Stimulated activated naive CD8-positive, alpha-beta T cell treated with anti-CD3 and anti-CD28 coated beads, Interleukin-15, Interleukin-2, amounts not matched to agents 100 U/mL and 50 U/mL, for 24 hours (primary cell): ENCODE results near the gene PHACTR4.
"Not testable (repeated sequence)": the region's sequence is repeated elsewhere in the genome, so short reads cannot be mapped to it uniquely, and the experiment has no call there.

ENCODE experiments used
- ATAC-seq: fragments of 150-1000 bp; cut with Tn5 transposase; one replicate; pipeline ENCODE4 v1.10.0; 2021
- DNase-seq: peaks from one replicate; pipeline ENCODE4 v3.0.0; 2021

The PHACTR4 gene

GRCh38 chr1:28369371-28370238 is at the start of gene PHACTR4:
TSS of gene PHACTR4 (plus strand) at chr1:28369740. CDS start at chr1:28407448, 37,708 bp downstream.
- DNase-seq (peak; percentile 90), ATAC-seq (peak; percentile 98)

GRCh38 chr1:28322194-28322593 is 47.3 kb upstream of the PHACTR4 start:
- DNase-seq (no peak), ATAC-seq (no peak)

- DNase-seq (no peak), ATAC-seq (no peak)
Observed at GRCh38 chr1:28323720-28324119, 45.8 kb upstream of the PHACTR4 start.

GRCh38 chr1:28326515-28326914 is 43.0 kb upstream of the PHACTR4 start:
- DNase-seq (no peak), ATAC-seq (no peak)

GRCh38 chr1:28326984-28327383 is 42.6 kb upstream of the PHACTR4 start:
- ATAC-seq (peak; percentile 57), DNase-seq (no peak)

GRCh38 chr1:28327431-28327830 is 42.1 kb upstream of the PHACTR4 start:
- DNase-seq, ATAC-seq: not testable (repeated sequence)

- DNase-seq: peak; percentile 15
Observed at GRCh38 chr1:28328228-28328648, 41.3 kb upstream of the PHACTR4 start.

GRCh38 chr1:28329395-28330153 is 40.0 kb upstream of the PHACTR4 start:
- no peak for ATAC-seq
- DNase-seq: peak; percentile 49

More at GRCh38 chr1:28328228-28328648, 41.3 kb upstream of the PHACTR4 start:
- ATAC-seq: no peak

- ATAC-seq (no peak), DNase-seq (no peak)
Observed at GRCh38 chr1:28338897-28339296, 30.6 kb upstream of the PHACTR4 start.

- DNase-seq (no peak), ATAC-seq (no peak)
Observed at GRCh38 chr1:28339551-28339950, 30.0 kb upstream of the PHACTR4 start.

- ATAC-seq: peak; percentile 73
- no peak for DNase-seq
Observed at GRCh38 chr1:28340221-28340974, 29.1 kb upstream of the PHACTR4 start.

GRCh38 chr1:28341591-28341990 is 27.9 kb upstream of the PHACTR4 start:
- DNase-seq (no peak), ATAC-seq (no peak)

GRCh38 chr1:28343405-28343804 is 26.1 kb upstream of the PHACTR4 start:
- no peak for ATAC-seq
- DNase-seq: no peak

GRCh38 chr1:28353248-28353810 is 16.2 kb upstream of the PHACTR4 start:
- not testable (repeated sequence) for DNase-seq, ATAC-seq

- ATAC-seq (no peak), DNase-seq (no peak)
Observed at GRCh38 chr1:28354121-28354520, 15.4 kb upstream of the PHACTR4 start.

- ATAC-seq: no peak
- DNase-seq: no peak
Observed at GRCh38 chr1:28358716-28359115, 10.8 kb upstream of the PHACTR4 start.

- ATAC-seq: peak; percentile 59
- peak; percentile 79 for DNase-seq
Observed at GRCh38 chr1:28359592-28360239, 9.8 kb upstream of the PHACTR4 start.

- DNase-seq: no peak
Observed at GRCh38 chr1:28364888-28365287, 4.7 kb upstream of the PHACTR4 start.

GRCh38 chr1:28365864-28366263 is 3.7 kb upstream of the PHACTR4 start:
- ATAC-seq (no peak), DNase-seq (no peak)

More at GRCh38 chr1:28364888-28365287, 4.7 kb upstream of the PHACTR4 start:
- ATAC-seq: no peak

GRCh38 chr1:28368608-28369007 is 932 bp upstream of the PHACTR4 start:
- not testable (repeated sequence) for ATAC-seq, DNase-seq
